GM12878 (cell line): ENCODE data around the gene PADI4. TPM values are rescaled to one million over a fixed set of nuclear protein-coding genes. Genes with fewer than 3 reads are reported as not detected.

Experiments
- ATAC-seq: fragments of 200-7000 bp; cut with Tn5 transposase; 3 replicates; pipeline ENCODE4 v1.9.1; 2020; ENCODE audit warnings: mild to moderate bottlenecking, moderate library complexity
- BruUV-seq: library from RNA; stranded (reverse); fragments of 400-500 nt; replicated peaks from 2 replicates; lab custom pipeline; 2021; lab: Mats Ljungman, UMichigan
- CTCF ChIA-PET: fragments of 300-600 bp; sonication (Branson Sonifier 250); formaldehyde crosslinking; extraction: SDS; loops from one replicate; lab custom pipeline; 2021; ENCODE audit warnings: inconsistent platforms; lab: Yijun Ruan, JAX
- POLR2A ChIA-PET: fragments of 350-600 bp; formaldehyde crosslinking; extraction: SDS; loops from one replicate; lab custom pipeline; 2021; ENCODE audit warnings: inconsistent platforms; lab: Charles Lee
- RAD21 ChIA-PET: fragments of 300-600 bp; sonication (Branson Sonifier 250); formaldehyde crosslinking; loops from one replicate; lab custom pipeline; 2023; ENCODE audit warnings: antibody characterized with exemption; ENCODE audit not compliant: unreplicated experiment; lab: Charles Lee
- SMC1A ChIA-PET: fragments of 300-600 bp; sonication (Branson Sonifier 250); formaldehyde crosslinking; loops from one replicate; lab custom pipeline; 2023; ENCODE audit not compliant: unreplicated experiment, uncharacterized antibody; lab: Charles Lee
- DNase-seq: peaks from one replicate; pipeline ENCODE4 v3.0.0-alpha.2; 2011; ENCODE audit warnings: low read depth, low spot score
- FAIRE-seq: peaks from 3 replicates; lab custom pipeline; 2011; peaks lifted over from hg19 to GRCh38; lab: Jason Lieb, UNC
- H2AFZ ChIP-seq: 2 replicates; pipeline ENCODE4 v1.6.0; 2011; ENCODE audit warnings: low read depth, low read length, control low read depth; ENCODE audit not compliant: control insufficient read depth
- H3K27ac ChIP-seq: 2 replicates; pipeline ENCODE4 v1.5.1; 2011; ENCODE audit warnings: control low read depth; ENCODE audit not compliant: control insufficient read depth, insufficient read depth
- H3K27me3 ChIP-seq, 2 experiments: replicated peaks in 1 of 2; 2 replicates each; pipeline versions ENCODE4 v1.6.0 to v1.6.1; 2011; ENCODE audit warnings: low read length in 1 of 2; ENCODE audit not compliant: control insufficient read depth in 2 of 2, insufficient read depth in 2 of 2
- H3K36me3 ChIP-seq, 2 experiments: 2 replicates each; pipeline ENCODE4 v1.5.1; 2011; ENCODE audit warnings: low read length in 1 of 2; ENCODE audit not compliant: control insufficient read depth in 2 of 2, insufficient read depth in 2 of 2
- H3K4me1 ChIP-seq: 2 replicates; pipeline ENCODE4 v1.6.1; 2011; ENCODE audit warnings: mild to moderate bottlenecking, low read length, moderate library complexity, mixed read lengths; ENCODE audit not compliant: control insufficient read depth, insufficient read depth
- H3K4me2 ChIP-seq: 2 replicates; pipeline ENCODE4 v1.6.0; 2011; ENCODE audit warnings: control low read depth; ENCODE audit not compliant: control insufficient read depth, insufficient read depth
- H3K4me3 ChIP-seq: fragments of 200-600 bp; sonication (generic); 2 replicates; pipeline ENCODE4 v1.5.1; 2016
- H3K79me2 ChIP-seq: 2 replicates; pipeline ENCODE4 v1.6.0; 2011; ENCODE audit warnings: low read length; ENCODE audit not compliant: control insufficient read depth, insufficient read depth
- H3K9ac ChIP-seq: 2 replicates; pipeline ENCODE4 v1.8.0; 2011; ENCODE audit warnings: low read length, control low read depth, mixed read lengths; ENCODE audit not compliant: control insufficient read depth, insufficient read depth
- H3K9me3 ChIP-seq: replicated peaks from 3 replicates; pipeline ENCODE4 v1.5.1; 2011; ENCODE audit warnings: mild to moderate bottlenecking, low read length; ENCODE audit not compliant: control insufficient read depth, insufficient read depth
- H4K20me1 ChIP-seq: 2 replicates; pipeline ENCODE4 v1.6.0; 2011; ENCODE audit not compliant: control insufficient read depth, insufficient read depth
- ETV6 ChIP-seq, 2 experiments: fragments of 450-650 bp in 1 of 2; IDR thresholded peaks in 1 of 2; conservative IDR thresholded peaks in 1 of 2; 2 replicates each; pipeline ENCODE4 v1.6.1; 2014; ENCODE audit warnings: antibody characterized with exemption in 1 of 2, borderline replicate concordance in 1 of 2, low read depth in 1 of 2, mild to moderate bottlenecking in 1 of 2, moderate library complexity in 1 of 2
- FOS ChIP-seq: IDR thresholded peaks from 3 replicates; pipeline ENCODE4 v1.6.1; 2011; ENCODE audit warnings: borderline replicate concordance; ENCODE audit not compliant: insufficient read length; ENCODE audit errors: extremely low read depth
- HCFC1 ChIP-seq: fragments of 150-350 bp; IDR thresholded peaks from 2 replicates; pipeline ENCODE4 v1.6.1; 2014; ENCODE audit warnings: low read length
- HDAC6 ChIP-seq: fragments of 200-600 bp; sonication (generic); IDR thresholded peaks from one replicate; pipeline ENCODE4 v1.8.0; 2017; ENCODE audit warnings: antibody characterized with exemption; ENCODE audit not compliant: unreplicated experiment
- LARP7 ChIP-seq: fragments of 450-650 bp; IDR thresholded peaks from 2 replicates; pipeline ENCODE4 v1.6.1; 2017; ENCODE audit warnings: mild to moderate bottlenecking
- MTA2 ChIP-seq: fragments of 450-650 bp; IDR thresholded peaks from 2 replicates; pipeline ENCODE4 v1.6.1; 2016; ENCODE audit warnings: low read depth, mild to moderate bottlenecking, moderate library complexity
- NBN ChIP-seq: fragments of 450-650 bp; IDR thresholded peaks from 2 replicates; pipeline ENCODE4 v1.6.1; 2016
- NR2F1 ChIP-seq: fragments of 450-650 bp; conservative IDR thresholded peaks from 2 replicates; pipeline ENCODE4 v1.6.1; 2017; ENCODE audit warnings: mild to moderate bottlenecking
- PAX8 ChIP-seq: fragments of 450-650 bp; IDR thresholded peaks from 2 replicates; pipeline ENCODE4 v1.6.1; 2017; ENCODE audit warnings: mild to moderate bottlenecking, moderate library complexity
- SPI1 ChIP-seq: IDR thresholded peaks from 2 replicates; pipeline ENCODE4 v1.6.1; 2011; ENCODE audit warnings: low read depth, mild to moderate bottlenecking, low read length, moderate library complexity, borderline replicate concordance; ENCODE audit not compliant: insufficient read depth
- TAF1 ChIP-seq: IDR thresholded peaks from 2 replicates; pipeline ENCODE4 v1.6.1; 2011; ENCODE audit warnings: mild to moderate bottlenecking, low read depth, low read length, borderline replicate concordance
- TBL1XR1 ChIP-seq: IDR thresholded peaks from 2 replicates; pipeline ENCODE4 v1.6.1; 2012; ENCODE audit warnings: low read depth, low read length, improper control_type of control experiment
- ZNF207 ChIP-seq: fragments of 450-650 bp; IDR thresholded peaks from 2 replicates; pipeline ENCODE4 v1.6.1; 2014; ENCODE audit warnings: antibody characterized with exemption, mild to moderate bottlenecking, borderline replicate concordance
- in situ Hi-C: fragments of 300-500 bp; cut with MboI; formaldehyde crosslinking; loops from 9 replicates; pipeline ENCODE4 v1.14.3; 2018; ENCODE audit warnings: mixed read lengths
- intact Hi-C: fragments of 100-400 bp; cut with micrococcal nuclease; formaldehyde crosslinking; loops from one replicate; pipeline ENCODE4 v1.14.2; 2022; ENCODE audit not compliant: unreplicated experiment
- polyA plus RNA-seq, 11 experiments: library from polyadenylated mRNA; depleted of rRNA in 4 of 11; unstranded in 6 of 11; stranded (reverse) in 5 of 11; fragments of >200 nt; fragmentation: Nextera tagmentation in 4 of 11; fragmentation: Illumina TruSeq in 1 of 11; extraction: Ambion mirVana in 4 of 11; extraction: Trizol in 1 of 11; gene quantifications; 1 replicate in 1 of 11; 2 replicates in 10 of 11; pipeline versions ENCODE4 v1.2.1 to v1.2.3, GENCODE V29; 2011 to 2016; ENCODE audit warnings: inconsistent platforms in 2 of 11, missing spikeins in 2 of 11, low read depth in 1 of 11
- total RNA-seq, 4 experiments: library from RNA; depleted of rRNA in 3 of 4; stranded (reverse); fragments of >200 nt in 3 of 4; fragmentation: Illumina TruSeq in 1 of 4; extraction: Trizol in 1 of 4; gene quantifications; 2 replicates each; pipeline versions ENCODE4 v1.2.1 to v1.2.3, GENCODE V29; 2013 to 2021
- TF ChIP-seq, protein P1 (sequence below): IDR thresholded peaks from 2 replicates; pipeline ENCODE4 v1.6.1; 2011; ENCODE audit warnings: mild to moderate bottlenecking, low read depth, low read length, moderate library complexity; ENCODE audit not compliant: insufficient replicate concordance
- TF ChIP-seq, protein P2 (sequence below): IDR thresholded peaks from 2 replicates; pipeline ENCODE4 v1.6.1; 2012; ENCODE audit warnings: low read length, inconsistent platforms
- TF ChIP-seq, protein P3 (sequence below): fragments of 450-650 bp; IDR thresholded peaks from 2 replicates; pipeline ENCODE4 v1.6.1; 2018; ENCODE audit warnings: borderline replicate concordance, mild to moderate bottlenecking; ENCODE audit not compliant: partially characterized antibody
- TF ChIP-seq, protein P4 (sequence below): fragments of 450-650 bp; IDR thresholded peaks from 2 replicates; pipeline ENCODE4 v1.6.1; 2017; ENCODE audit warnings: low read depth, mild to moderate bottlenecking, moderate library complexity

Gene PADI4
- total and polyA plus RNA-seq, 10 of the 15 experiments (the other 5 are each of a cell fraction or from before 2014, with no cell fraction given), result 0.08 to 0.47 (median 0.15) TPM; not detected in 3

DNA sequence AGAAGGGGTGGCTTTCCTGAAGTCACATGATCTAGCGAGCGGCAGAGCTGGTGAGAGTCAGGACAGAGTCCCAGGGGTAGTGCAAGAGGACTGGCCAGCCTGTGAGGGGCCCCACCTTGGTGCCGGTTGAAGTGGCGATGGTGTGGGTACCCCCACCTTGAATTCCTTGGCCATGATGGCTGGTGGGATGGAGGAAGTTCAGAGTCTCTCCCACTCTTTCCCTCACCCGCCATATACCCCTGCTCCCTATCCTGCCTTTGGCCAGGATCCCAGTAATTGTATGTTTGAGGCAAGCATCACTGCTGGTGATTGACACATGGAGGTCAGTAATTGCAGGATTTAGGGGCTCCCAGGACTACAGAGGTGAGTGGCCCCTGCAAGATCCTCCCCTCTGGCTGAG lies 47.3 kb upstream of the PADI4 start (continued):
- TF ChIP-seq LARP7 (no peak), HCFC1 (no peak), MTA2 (no peak), TAF1 (no peak), ZNF207 (no peak), NR2F1 (no peak), FOS (no peak)
- TF ChIP-seq, protein P1, sequence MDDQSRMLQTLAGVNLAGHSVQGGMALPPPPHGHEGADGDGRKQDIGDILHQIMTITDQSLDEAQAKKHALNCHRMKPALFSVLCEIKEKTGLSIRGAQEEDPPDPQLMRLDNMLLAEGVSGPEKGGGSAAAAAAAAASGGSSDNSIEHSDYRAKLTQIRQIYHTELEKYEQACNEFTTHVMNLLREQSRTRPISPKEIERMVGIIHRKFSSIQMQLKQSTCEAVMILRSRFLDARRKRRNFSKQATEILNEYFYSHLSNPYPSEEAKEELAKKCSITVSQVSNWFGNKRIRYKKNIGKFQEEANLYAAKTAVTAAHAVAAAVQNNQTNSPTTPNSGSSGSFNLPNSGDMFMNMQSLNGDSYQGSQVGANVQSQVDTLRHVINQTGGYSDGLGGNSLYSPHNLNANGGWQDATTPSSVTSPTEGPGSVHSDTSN, result no peak
- TF ChIP-seq, protein P2, sequence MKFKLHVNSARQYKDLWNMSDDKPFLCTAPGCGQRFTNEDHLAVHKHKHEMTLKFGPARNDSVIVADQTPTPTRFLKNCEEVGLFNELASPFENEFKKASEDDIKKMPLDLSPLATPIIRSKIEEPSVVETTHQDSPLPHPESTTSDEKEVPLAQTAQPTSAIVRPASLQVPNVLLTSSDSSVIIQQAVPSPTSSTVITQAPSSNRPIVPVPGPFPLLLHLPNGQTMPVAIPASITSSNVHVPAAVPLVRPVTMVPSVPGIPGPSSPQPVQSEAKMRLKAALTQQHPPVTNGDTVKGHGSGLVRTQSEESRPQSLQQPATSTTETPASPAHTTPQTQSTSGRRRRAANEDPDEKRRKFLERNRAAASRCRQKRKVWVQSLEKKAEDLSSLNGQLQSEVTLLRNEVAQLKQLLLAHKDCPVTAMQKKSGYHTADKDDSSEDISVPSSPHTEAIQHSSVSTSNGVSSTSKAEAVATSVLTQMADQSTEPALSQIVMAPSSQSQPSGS, result no peak

DNA sequence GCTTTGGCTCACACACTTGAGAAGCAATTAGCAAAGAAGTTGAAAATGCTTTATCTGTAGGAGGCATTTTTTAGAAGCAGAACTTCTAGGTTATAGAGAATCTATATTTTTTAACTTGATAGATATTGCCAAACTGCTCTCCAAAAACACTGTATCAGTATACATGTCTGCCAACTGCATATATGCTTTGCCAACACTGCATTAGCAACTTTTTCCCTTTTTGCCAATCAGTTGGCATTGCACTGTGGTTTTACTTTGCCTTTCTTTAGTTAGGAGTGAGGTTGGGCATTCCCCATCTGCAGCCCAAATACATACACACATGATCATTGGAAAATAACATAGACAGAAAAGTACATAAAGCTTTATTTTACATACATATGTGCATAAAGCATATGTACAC lies 44.1 kb upstream of the PADI4 start:
- no TSS peak for BruUV-seq
- ChIA-PET SMC1A (interaction anchor here (1.3 kb wide), 1 partner anchor 8 kb away, joined by 5 read pairs; no protein-coding TSS in a partner anchor), POLR2A (no interaction called here), CTCF (interaction anchor here (0.6 to 2.7 kb wide), 4 partner anchors 8 to 218 kb away, joined by 3 to 13 read pairs (median 3); no protein-coding TSS in a partner anchor), RAD21 (no interaction called here)
- Histone ChIP-seq H3K4me2 (no peak overlapping the region), H3K27ac (no peak overlapping the region), H3K4me1 (no peaks in the 10 kb centered on the region), H3K4me3 (no peak overlapping the region), H3K9ac (no peak overlapping the region), H3K79me2 (no peaks in the 10 kb centered on the region), H3K36me3 (no peaks in the 10 kb centered on the region), H3K9me3 (no peaks in the 10 kb centered on the region), H2AFZ (no peak overlapping the region), H4K20me1 (no peaks in the 10 kb centered on the region), H3K27me3 (no peaks in the 10 kb centered on the region)
- in situ Hi-C loops (no loop called here), intact Hi-C loops (no loop called here)
- ATAC-seq, result no peak
- no peak for DNase-seq
- no peak for FAIRE-seq
- no peak for TF ChIP-seq ETV6 (conservative IDR thresholded peaks at IDR 0.05 in 1 of 2, IDR thresholded peaks at IDR 0.05 in 1 of 2; ENCODE audit: borderline replicate concordance in 1 of 2, low read depth in 1 of 2)
- TF ChIP-seq, protein P3, sequence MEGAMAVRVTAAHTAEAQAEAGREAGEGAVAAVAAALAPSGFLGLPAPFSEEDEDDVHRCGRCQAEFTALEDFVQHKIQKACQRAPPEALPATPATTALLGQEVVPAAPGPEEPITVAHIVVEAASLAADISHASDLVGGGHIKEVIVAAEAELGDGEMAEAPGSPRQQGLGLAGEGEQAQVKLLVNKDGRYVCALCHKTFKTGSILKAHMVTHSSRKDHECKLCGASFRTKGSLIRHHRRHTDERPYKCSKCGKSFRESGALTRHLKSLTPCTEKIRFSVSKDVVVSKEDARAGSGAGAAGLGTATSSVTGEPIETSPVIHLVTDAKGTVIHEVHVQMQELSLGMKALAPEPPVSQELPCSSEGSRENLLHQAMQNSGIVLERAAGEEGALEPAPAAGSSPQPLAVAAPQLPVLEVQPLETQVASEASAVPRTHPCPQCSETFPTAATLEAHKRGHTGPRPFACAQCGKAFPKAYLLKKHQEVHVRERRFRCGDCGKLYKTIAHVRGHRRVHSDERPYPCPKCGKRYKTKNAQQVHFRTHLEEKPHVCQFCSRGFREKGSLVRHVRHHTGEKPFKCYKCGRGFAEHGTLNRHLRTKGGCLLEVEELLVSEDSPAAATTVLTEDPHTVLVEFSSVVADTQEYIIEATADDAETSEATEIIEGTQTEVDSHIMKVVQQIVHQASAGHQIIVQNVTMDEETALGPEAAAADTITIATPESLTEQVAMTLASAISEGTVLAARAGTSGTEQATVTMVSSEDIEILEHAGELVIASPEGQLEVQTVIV, result no peak
- TF ChIP-seq HDAC6, result no peak
- no peak for TF ChIP-seq NBN
- TF ChIP-seq, protein P4, sequence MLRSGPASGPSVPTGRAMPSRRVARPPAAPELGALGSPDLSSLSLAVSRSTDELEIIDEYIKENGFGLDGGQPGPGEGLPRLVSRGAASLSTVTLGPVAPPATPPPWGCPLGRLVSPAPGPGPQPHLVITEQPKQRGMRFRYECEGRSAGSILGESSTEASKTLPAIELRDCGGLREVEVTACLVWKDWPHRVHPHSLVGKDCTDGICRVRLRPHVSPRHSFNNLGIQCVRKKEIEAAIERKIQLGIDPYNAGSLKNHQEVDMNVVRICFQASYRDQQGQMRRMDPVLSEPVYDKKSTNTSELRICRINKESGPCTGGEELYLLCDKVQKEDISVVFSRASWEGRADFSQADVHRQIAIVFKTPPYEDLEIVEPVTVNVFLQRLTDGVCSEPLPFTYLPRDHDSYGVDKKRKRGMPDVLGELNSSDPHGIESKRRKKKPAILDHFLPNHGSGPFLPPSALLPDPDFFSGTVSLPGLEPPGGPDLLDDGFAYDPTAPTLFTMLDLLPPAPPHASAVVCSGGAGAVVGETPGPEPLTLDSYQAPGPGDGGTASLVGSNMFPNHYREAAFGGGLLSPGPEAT, result no peak
- no peak for TF ChIP-seq TBL1XR1
- no peak for TF ChIP-seq SPI1
- no peak for TF ChIP-seq PAX8
